GM20431 (cell line): ENCODE measurements around the gene ZG16.
"Not testable (repeated sequence)": the region's sequence is repeated elsewhere in the genome, so short reads cannot be mapped to it uniquely, and the experiment has no call there.

Experiments
- in situ Hi-C: fragments of 300-500 bp; cut with MseI, MboI; formaldehyde crosslinking; loops from one replicate; pipeline ENCODE4 v1.15.0; 2020; ENCODE audit warnings: low sequenced_read_pairs; ENCODE audit not compliant: unreplicated experiment

The ZG16 gene

DNA sequence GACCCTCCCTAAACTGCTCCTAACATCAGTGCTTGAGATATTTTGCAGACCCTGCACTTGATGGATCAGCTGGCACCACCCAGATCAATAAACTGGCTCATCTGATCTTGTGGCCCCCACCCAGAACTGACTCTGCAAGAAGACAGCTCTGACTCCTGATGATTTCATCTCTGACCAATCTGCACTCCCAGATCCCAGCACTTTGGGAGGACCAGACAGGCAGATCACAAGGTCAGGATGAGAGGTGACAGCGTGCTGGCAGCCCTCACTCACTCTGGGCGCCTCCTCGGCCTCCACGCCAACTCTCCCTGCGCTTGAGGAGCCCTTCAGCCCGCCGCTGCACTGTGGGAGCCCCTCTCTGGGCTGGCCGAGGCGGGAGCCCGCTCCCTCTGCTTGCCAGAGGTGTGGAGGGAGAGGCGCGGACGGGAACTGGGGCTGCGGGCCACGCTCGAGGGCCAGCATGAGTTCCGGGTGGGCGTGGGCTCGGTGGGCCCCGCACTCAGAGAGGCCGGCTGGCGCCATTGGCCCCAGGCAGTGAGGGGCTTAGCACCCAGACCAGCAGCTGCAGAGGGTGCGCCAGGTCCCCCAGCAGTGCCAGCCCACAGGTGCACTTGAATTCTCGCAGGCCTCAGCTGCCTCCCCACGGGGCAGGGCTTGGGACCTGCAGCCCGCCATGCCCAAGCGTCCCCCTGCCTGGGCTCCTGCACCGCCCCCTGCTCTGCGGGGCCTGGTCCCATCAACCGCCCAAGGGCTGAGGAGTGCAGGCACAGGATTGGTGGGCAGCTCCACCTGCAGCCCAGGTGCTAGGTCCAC lies 29.9 kb upstream of the ZG16 start:
- in situ Hi-C loops = no loop called here

DNA sequence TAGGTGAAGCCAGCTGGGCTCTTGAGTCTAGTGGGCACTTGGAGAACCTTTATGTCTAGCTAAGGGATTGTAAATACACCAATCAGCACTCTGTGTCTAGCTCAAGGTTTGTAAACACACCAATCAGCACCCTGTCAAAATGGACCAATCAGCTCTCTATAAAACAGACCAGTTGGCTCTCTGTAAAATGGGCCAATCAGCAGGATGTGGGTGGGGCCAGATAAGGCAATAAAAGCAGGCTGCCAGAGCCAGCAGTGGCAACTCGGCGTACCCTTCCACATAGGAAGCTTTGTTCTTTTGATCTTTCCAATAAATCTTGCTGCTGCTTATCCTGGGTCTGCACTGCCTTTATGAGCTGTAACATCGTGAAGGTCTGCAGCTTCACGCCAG lies 29.3 kb upstream of the ZG16 start:
- in situ Hi-C loops = not testable (repeated sequence)

DNA sequence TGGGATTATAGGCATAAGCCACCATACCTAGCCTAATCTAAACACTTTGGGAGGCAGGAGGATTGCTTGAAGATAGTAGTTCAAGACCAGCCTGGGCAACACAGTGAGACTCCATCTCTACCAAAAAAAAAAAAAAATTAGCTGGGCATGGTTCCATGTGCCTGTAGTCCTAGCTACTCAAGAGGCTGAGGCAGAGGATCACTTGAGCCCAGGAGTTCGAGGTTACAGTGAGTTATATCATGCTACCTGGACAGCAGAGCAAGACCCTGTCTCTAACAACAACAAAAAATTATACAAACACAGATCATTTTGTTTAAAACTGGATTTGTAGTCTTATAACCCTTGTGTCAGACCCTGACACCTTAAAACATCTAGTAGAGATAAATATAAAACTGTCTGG lies 24.5 kb upstream of the ZG16 start:
- in situ Hi-C loops = no loop called here

- in situ Hi-C loops = no loop called here
Measured at GRCh38 chr16:29756654-29757053, 21.4 kb upstream of the ZG16 start.

GRCh38 chr16:29757086-29757485 lies 21.0 kb upstream of the ZG16 start:
- in situ Hi-C loops = not testable (repeated sequence)

GRCh38 chr16:29757950-29758466 lies 20.0 kb upstream of the ZG16 start:
- in situ Hi-C loops = no loop called here

DNA sequence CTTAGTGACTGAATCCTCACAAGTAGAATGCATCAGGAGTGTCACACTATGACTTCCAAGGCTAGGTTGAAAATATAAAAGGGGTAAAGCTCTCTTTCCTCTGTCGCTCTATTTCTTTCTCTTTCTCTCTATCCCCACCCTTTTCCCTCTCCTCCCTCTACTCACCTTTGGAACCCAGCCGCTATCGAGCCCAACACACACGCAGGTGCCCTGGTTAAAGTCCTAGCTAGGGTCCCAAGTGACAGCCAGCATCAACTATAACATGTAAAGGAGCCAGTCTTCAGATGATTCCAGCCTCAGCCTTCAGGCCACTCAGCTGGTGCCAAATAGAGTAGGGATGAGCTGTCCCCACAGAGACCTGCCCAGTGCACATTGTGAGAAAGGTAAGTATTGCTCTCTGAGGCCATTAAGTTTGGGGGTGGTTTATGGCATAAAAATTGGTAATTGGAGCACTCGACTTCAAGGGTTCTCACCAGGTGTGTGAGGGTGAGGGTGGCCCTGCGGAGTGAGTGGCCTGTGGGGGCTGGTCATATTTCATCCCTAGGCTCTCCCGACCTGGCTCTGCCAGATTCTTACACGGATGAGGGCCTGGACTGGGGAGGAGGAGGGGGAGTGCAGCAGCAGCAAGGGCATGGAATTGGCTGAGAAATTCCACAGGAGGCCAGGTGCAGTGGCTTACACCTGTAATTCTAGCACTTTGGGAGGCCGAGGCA lies 17.3 kb upstream of the ZG16 start:
- in situ Hi-C loops = no loop called here

GRCh38 chr16:29761280-29761651 lies 16.8 kb upstream of the ZG16 start:
- in situ Hi-C loops = not testable (repeated sequence)

DNA sequence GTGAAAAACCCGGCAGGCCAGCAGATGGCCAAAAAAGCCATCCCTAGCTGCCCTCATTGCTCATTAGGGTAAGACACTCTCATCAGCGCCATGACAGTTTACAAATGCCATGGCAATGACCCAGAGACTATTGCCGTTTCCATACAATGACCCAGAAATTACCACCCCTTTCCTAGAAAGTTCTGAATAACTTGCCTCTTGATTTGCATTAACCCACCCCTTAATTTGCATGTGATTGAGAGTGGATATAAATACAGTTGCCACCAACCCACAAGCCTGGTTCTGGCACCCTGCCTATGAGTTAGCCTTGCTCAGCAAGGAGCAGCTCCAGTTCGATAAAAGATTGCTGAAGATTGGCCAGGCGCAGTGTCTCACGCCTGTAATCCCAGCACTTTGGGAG lies 16.2 kb upstream of the ZG16 start:
- in situ Hi-C loops = no loop called here

DNA sequence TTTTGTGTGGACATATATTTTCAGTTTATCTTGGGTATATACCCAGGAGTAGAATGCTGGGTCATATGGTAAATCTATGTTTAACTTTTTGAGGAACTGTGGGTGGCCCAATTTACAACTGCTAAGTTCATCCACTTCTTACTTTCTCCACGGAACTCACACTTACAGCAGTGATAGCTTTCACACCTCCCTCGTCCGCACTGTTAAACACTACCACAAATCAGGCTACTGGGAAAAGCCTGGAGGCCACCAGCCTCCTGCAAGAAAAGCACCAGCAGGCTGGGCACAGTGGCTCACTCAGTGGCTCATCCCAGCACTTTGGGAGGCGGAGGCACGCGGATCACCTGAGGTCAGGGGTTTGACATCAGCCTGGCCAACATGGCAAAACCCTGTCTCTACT lies 14.7 kb upstream of the ZG16 start:
- in situ Hi-C loops = no loop called here

DNA sequence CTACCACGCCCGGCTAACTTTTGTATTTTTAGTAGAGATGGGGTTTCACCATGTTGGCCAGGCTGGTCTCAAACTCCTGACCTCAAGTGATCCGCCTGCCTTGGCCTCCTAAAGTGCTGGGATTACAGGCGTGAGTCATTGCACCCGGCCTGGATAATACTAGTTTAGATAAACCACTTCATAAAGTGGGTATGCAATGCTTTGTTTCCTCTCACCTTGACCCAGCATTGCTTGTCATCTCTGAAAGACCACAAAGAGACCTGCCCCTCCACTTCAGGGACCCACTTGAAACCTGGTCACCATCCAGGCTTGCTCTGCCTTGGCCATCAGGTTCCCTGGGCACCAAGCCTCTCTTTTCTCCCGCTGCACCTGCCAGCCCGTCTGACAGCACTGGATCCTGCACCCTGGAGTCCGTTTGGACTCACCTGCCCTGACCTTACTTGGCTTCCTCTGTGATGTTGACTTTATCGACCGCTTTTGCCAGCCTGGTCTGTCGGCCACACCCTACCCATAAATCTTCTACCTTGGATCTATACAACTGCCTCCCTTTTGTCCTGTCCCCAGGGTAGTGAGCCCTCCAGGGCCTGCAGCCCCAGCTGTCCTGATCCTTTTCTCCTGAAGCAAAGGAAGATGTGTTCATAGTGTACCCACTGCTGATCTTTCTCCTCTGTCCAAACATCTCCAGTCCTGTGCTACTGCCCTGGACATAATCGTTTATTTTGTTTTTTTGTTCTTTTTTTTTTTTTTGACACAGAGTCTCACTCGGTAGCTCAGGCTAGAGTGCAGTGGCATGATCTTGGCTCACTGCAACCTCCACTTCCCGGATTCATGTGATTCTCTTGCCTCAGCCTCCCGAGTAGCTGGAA lies 12.7 kb upstream of the ZG16 start:
- in situ Hi-C loops = no loop called here

DNA sequence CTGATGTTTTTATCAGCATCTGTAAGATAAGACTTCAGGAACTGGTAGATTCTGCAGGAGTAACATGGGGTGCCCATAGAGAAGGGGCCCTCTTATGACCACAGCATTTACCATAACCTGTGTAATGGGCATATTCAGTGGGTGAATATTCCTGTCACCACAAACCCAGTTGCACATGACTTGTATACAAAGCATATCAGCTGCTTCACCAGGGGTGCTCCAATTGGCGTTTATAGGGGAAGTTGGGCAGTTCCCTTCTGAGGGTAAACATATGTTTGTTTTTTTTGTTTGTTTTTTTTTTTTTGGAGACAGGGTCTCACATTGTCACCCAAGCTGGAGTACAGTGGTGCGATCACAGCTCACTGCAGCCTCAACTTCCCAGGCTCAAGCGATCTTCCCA lies 11.5 kb upstream of the ZG16 start:
- in situ Hi-C loops = no loop called here

DNA sequence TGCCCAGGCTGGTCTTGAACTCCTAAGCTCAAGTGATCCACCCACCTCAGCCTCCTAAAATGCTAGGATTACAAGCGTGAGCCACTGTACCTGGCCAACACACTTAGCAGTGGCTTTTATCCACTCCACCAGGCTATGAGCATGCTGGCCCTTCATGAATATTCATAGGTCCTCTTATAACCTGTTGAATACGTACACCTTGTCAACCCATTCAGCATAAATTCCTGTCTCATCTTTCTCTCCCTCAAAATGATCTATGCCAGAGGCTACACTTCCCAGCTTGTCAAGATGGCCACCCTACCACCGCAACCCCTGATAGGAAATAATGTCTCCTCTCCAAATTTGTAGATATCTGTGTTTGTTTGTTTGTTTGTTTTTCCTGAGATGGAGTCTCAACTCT lies 11.0 kb upstream of the ZG16 start:
- in situ Hi-C loops = no loop called here

GRCh38 chr16:29769507-29769906 lies 8.5 kb upstream of the ZG16 start:
- in situ Hi-C loops = no loop called here

GRCh38 chr16:29770250-29770929 lies 7.7 kb upstream of the ZG16 start:
- in situ Hi-C loops = no loop called here

DNA sequence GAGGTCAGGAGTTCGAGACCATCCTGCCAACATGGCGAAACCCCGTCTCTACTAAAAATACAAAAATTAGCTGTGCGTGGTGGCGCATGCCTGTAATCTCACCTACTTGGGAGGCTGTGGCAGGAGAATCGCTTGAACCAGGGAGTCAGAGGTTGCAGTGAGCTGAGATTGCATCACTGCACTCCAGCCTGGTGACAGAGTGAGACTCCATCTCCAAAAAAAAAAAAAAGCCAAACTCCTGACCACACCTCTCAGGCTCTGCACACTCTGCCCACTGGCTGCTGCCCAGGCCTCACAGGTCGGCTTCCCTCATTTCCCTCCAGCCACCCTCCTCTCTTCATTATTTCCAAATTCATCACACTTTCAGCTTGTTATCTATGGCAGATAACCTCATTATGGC lies 5.7 kb upstream of the ZG16 start:
- in situ Hi-C loops = not testable (repeated sequence)

DNA sequence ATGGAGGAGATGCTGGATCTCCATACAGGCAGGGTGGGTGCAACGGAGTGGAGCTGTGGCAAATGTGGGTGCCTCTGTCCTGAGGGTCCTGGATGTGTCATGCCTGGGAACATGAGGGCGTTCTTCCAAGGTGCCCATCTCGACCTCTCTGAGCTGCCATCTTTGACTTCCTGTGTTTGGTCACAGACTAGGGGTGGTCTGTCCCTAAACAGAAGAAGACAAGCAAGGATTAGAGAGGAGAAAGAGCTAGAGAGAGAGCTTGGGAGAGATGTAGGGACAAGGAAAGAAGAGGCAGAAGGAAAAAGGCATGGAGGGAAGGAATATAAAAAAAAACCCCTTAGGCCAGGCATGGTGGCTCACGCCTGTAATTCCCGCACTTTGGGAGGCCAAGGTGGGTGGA lies 3.3 kb upstream of the ZG16 start:
- in situ Hi-C loops = no loop called here

- in situ Hi-C loops = no loop called here
Measured at GRCh38 chr16:29775742-29776408, 2.2 kb upstream of the ZG16 start.

DNA sequence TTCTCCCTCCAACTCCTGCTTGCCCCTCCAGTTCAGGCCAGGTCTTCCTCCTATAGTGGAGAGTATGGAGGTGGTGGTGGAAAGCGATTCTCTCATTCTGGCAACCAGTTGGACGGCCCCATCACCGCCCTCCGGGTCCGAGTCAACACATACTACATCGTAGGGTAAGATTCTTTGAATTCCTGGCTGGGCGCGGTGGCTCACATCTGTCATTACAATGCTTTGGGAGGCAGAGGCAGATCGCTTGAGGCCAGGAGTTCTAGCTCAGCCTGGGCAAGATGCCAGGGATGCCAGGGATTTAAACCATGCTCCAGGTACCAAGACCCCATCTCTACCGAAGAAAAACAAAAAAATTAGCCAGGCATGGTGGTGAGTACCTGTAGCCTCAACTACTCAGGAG lies 1.4 kb downstream of the ZG16 start:
- in situ Hi-C loops = no loop called here
